Activated naive CD4-positive, alpha-beta T cell treated with anti-CD3 and anti-CD28 coated beads, Interleukin-2, amount 50 U/mL, for 16 hours (primary cell): ENCODE data around the gene EGF.
"Not testable (repeated sequence)": the region's sequence is repeated elsewhere in the genome, so short reads cannot be mapped to it uniquely, and the experiment has no call there.

ENCODE experiments used
- DNase-seq: peaks from one replicate; pipeline ENCODE4 v3.0.0-alpha.2; 2020

EGF gene

DNA sequence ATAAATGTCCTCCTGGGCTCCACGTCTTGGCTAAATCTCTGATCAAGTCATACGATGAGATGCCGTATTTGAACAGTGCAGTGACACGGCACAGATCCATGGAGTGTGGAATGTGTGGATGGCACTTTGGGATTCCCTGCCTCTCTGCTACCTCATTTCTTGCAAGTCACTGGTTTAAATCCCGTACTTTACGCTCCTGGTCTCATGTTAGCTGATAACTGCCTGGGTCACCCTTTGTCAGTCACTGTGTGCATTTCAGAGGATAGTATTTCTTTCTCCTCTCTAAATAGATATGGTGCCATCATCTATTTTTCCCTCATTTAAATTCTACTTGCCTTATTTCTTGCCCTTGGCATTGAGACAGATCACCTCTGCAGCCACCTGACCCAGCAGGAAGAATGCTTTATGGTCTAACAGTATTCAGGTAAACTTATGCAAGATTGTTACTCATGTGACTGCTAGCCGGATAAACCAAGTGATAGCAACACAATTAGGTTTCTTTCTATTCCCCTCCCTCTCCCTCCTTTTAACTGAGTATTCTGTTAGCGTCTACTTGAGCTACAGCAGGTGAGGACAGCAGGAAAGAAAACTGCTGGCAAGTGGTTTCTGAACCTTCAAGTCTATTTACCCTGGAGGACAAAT lies 2.8 kb downstream of the EGF start:
- DNase-seq: no peak

DNA sequence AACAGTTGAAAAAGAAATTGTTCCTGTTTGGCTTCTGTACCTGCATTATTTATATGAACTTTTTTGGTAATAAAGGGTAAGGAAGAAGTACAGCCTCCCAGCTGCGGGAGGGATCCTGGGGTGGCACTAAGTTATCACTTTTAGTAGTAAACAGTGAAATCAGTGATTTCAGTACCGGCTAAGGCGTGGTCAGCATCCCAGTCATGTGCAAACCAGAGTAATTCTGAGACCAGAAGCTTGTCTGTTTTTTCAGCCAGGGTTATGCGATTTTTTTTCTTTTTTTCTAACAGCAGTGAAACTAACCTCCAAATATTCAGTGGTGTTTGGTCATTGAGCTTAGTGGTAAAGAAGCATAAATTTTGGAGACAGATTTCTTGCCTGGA lies 3.3 kb downstream of the EGF start:
- DNase-seq: no peak

DNA sequence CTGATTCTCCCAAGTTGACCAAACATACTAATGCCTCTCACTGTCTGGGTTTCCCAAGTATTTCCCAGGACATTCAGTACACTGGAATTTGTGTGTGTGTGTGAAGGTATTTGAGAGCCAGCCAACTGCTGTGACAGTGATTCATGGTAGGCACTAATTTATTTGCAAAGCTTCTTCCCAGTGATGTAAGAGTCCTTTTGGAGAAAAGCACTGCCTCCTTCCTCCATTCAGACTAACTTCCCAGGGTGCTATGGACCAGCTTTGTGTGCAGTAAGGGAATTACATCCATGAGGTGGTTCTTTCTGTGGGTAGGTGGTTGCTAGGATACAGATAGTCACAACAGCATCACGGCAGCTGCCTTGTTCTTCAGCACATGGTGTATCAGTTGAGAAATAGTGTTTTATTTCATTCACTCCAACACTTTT lies 8.7 kb downstream of the EGF start:
- DNase-seq: no peak

DNA sequence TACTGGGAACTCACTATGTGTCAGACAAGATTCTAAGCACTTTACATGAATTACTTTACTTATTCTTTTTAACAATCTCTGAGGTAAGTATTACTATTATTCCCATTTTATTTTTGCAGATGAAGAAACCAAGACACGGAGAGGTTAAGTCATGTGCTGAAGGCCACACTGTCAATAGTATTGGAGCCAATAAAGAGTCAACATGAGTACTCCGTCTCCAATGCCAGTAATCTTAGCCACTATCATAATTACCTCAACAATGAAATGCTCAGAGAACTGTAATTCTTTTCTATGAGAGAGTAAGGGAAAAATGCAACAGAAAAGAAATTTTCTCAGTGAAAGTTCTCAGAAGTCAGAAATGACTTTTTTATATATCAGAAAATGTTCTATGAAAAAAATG lies 12.7 kb downstream of the EGF start:
- no peak for DNase-seq

DNA sequence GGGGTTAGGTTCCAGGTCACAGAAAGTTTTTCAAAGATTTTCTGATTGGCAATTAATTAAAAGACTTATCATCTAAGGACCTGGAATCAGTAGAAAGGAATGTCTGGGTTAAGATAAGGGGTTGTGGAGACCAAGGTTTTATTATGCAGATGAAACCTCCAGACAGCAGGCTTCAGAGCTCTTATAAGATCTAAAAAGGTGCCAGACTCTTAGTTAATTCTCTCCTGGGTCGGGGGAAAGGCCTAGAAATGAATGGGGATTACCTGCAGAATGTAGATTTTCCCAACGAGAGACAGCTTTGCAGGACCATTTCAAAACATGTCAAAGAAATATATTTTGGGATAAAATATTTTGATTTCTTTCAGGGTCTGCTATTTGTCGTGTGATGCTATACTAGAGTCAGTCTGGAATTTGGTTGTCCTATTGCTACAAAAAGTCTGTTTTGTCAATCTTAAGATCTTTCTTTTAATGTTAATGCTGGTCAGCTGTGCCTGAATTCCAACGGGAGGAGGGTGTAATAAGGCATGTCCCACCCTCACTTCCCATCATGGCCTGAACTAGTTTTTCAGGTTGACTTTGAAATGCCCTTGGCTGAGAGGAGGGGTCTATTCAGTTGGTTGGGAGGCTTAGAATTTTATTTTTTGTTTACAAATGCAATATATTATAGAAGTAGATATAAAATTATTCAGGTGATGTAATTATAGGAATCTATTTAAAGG lies 15.8 kb downstream of the EGF start:
- no peak for DNase-seq

DNA sequence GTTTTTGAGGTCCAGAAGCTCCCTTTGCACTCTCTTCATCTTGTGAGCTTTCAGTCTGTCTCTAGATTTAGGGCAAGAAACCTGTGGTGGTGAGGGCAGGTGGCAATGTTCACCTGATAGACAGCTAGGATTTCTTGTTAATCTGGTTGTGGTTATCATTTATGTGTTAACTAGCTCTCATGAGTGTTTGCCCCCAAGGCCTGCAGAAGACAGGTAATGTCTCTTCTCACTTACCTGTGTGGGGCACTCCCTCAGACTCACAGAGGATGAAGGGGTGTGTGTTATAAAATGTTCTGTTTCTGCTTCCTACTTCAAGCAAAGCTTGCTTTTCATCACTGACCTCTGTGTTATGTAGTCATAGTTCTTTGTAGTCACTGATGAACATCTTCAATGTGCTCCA lies 17.8 kb downstream of the EGF start:
- no peak for DNase-seq

DNA sequence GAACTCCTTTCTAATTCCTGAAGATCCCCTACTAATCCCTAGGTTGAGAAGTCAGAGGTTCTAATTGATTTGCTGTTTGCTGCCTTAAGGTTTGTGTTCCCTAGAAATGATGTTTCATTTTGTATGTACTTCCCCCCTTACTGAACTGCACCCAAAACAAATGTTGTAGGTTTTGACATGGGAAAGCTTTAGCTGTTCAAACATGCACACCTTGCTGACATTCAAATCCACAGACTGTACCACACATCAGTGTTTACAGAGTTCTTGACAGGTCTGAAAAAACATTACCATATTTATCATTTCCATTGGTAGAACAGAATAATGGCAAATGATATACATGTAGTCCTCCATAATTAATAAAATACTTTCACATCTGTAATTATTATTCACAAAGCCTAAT lies 18.2 kb downstream of the EGF start:
- no peak for DNase-seq

DNA sequence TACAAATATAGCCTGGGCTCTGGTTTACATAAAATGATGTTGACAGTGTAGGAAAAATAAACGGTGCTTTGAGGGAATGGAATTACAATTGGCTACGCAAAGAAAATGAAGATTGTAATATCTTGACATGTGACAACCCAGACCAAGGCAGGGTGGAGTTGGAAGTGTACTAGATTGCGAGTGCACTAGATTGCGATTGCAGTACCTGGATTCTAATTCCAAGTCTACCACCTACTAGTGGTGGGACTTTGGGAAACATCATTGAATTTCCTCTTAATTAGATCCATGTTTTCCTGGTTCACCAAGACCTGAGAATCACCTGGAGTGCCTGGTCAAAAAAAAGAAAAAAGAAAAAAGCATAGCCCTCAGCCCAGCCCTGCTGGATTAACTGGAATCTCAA lies 18.6 kb downstream of the EGF start:
- DNase-seq: no peak

DNA sequence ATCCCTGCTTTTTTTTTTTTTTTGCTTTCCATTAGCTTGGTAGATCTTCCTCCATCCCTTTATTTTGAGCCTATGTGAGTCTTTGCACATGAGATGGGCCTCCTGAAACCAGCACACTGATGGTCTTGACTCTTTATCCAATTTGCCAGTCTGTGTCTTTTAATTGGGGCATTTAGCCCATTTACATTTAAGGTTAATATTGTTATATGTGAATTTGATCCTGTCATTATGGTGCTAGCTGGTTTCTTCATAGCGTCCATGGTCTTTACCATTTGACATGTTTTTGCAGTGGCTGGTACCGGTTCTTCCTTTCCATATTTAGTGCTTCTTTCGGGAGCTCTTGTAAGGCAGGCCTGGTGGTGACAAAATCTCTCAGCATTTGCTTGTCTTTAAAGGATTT lies 24.7 kb downstream of the EGF start:
- not testable (repeated sequence) for DNase-seq

DNA sequence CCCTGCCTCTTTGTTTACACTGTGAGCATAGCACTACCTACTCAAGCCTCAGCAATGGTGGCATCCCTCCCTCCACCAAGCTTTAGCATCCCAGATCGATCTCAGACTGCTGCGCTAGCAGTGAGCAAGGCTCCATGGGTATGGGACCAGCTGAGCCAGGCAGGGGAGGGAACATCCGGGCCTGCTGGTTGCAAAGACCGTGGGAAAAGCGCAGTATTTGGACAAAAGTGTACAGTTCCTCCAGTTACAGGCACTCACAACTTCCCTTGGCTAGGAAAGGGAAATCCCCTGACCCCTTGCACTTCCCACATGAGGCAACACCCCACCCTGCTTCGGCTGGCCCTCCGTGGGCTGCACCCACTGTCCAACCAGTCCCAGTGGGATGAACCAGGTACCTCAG lies 26.5 kb downstream of the EGF start:
- no peak for DNase-seq

DNA sequence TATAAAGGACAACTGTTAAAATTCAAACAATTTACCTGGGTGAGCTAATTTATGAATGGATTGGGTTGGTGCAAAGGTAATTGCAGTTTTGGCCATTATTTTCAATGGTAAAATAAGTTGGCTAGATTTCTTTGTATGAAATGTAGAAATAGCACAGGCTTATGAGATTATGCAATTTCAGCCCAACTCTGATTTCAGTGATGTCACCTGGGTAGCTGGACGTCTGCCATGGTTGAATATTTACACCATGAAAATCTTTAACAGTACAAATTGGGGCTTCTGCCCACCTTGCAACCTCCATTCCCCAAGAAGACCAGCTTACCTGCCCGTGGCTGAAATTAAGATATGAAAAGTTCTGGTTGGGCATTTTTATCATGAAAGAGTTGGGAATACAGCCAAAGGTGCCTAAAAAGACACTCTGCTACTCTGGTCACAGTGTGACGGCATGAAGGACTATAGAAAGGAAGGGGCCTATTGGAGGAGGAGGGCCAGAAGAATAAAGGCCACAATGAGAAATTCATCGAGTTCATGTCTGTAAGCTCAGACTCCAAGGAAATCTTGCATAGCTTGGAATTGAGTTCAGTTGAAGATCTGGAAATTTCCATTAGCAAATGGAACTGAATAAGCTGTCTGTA lies 29.7 kb downstream of the EGF start:
- DNase-seq: no peak

DNA sequence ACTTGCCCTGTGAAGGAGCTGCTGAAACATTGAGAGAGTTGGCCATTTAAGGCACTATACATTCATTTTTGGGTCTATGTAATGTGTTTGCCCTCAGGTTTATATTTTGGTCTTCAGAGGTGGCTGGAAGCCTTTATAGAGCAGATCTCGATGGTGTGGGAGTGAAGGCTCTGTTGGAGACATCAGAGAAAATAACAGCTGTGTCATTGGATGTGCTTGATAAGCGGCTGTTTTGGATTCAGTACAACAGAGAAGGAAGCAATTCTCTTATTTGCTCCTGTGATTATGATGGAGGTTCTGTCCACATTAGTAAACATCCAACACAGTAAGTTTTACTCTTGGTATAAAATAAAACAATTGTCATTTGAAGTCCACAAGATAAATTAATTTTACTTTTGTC lies 31.1 kb downstream of the EGF start:
- no peak for DNase-seq

DNA sequence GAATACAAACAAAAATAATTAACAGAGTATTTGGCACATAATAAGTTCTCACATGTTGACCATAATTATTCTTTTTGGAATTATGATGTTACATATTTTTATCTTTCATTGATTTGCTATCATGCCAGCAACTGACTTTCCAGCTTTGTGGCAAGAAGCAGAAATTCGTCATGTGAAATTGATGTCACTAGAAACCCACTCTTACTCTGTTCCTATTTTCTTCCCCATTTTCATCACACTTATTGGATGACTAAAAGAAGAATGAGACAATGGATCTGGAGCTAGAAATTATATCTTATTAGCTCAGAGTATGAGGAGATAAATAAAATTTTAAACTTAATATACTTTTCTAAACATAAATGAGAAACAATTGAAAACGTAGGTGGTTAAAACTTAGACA lies 31.9 kb downstream of the EGF start:
- no peak for DNase-seq

DNA sequence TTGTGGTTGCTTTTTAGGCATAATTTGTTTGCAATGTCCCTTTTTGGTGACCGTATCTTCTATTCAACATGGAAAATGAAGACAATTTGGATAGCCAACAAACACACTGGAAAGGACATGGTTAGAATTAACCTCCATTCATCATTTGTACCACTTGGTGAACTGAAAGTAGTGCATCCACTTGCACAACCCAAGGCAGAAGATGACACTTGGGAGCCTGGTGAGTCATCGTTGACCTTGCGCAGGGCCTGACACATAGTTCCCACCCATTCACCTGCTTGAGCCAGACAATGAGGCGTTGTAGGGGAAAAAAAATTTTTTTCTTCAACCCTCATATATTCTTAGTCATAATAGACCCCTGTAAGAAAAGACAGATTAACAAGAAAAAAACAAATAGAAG lies 32.4 kb downstream of the EGF start:
- DNase-seq: peak; percentile 27

DNA sequence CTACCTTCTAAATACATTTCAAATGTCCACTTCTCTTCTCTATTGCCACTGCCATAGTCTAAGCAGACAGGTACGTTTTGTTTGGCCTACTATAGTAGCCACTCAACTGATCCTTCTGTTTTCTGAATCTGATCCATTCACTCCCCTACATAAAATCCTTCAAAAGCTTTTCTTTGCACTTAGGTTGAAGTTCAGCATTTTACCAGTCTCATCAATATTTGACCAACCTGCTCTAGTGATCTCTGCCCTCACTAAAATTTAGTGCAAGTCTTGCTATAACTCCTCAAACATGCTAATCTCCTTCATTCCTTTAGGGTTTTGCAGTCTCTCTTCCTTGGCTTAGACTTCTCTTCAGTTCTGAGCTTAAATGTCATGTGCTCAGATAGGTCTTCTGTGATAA lies 33.4 kb downstream of the EGF start:
- no peak for DNase-seq

DNA sequence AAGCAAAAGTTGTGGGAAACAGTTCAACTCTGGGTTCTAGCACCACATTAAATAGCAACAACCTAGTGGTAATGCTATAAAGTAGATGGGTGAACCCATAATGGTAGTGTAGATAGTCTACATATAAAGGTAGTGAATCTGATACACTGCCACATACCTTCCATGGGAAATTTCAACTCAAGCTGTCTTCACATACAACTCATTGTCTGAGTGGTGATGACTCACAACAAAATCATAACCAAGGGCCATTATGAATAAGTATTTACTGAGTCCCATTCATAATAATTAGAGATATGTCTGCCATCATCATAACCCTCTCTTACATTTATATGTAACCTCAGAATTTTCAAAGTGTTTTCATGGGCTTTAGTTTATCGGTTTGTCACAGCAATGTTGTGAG lies 34.8 kb downstream of the EGF start:
- DNase-seq: no peak

DNA sequence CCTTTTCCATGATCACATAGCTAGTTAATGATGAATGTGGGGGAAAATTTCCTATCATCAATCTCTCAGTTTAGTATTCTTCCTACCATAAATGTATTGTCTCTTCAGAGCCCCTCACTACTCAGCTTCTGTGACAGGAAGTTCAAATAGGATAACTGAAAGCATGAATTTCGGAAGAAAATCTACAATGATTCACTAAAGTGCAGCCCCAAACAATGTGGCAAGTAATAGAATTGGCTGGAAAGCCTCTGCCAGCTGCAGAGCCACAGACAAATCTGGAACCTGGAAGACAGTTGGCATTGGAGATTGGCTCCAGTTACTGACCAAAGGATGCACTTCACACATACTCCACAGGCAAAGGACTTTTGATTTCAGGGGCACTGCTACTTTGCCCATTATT lies 35.2 kb downstream of the EGF start:
- no peak for DNase-seq

DNA sequence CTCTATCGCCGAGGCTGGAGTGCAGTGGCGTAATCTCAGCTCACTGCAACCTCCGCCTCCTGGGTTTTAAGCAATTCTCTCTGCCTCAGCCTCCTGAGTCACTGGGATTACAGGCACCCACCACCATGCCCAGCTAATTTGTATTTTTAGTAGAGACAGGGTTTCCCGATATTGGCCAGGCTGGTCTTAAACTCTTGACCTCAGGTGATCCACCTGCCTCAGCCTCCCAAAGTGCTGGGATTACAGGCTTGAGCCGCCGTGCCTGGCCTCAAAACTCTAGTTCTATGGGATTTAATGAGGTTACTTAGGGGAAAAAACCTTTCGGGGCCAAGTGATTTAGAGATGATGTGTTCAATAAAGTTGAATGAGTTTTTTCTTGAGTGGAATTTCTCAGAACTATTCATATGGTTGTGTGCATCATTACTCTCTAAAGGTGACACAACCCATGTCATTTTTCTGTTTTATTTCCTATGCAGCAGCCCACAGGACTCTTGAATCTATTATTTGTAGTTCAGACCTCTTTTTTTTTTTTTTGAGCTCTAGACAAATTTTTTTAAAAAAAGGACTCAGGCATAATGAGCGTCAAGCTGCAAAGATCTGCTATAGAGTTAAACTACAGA lies 36.5 kb downstream of the EGF start:
- not testable (repeated sequence) for DNase-seq

DNA sequence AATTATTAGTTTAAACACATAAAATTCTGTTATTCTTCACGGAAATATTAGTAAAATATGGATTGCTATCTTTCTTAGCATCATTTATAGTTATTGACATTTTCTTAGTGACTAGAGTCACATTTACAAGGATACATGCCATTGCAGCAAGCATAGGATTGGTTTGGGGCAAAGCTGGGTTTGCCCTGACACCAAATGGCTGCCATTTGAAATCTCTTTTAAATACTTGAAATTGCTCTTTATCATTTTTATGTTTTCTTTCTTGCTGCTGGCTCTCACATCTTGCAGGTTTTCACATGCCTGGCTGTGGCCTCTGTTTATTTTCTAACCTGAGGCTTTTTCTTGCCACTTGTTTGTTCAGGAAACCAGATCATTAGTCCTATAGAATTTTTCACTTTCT lies 39.9 kb downstream of the EGF start:
- DNase-seq: no peak

DNA sequence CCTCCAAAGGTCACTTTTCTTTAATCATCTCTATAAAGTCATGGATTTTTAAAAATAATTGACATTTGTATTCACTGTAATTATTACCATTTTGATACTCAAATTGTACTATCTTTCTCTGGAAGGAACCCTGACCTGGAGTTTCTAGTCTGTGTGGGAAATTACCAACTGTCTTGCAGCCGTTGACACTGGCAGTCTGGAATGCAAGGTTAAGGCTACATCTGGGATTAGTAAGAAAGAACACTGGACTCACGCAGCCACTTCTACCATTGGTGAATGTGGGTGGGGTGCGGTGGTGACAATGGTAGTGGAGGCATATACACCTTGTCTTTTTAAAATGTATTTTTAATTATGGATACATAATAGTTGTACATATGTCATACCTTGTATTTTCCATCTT lies 40.9 kb downstream of the EGF start:
- no peak for DNase-seq

DNA sequence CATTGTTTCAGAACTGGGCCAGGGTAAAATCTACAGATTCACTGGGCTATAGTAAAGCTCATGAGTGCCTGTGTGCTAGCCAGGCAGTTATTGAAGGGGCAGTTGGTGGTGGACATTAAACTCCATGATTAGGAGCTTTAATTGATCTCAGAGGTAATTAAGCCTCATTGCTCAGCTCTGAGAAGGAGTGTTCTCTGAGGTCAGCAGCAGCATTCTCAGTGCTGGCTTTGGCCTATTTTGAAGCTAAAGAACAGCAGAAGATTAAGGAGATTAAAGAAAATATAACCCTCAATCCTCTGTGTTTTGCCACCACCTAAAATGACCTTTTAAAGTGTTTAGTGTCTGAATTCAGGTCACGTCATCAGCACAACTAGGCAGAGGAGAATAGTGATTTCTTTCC lies 42.5 kb downstream of the EGF start:
- no peak for DNase-seq

DNA sequence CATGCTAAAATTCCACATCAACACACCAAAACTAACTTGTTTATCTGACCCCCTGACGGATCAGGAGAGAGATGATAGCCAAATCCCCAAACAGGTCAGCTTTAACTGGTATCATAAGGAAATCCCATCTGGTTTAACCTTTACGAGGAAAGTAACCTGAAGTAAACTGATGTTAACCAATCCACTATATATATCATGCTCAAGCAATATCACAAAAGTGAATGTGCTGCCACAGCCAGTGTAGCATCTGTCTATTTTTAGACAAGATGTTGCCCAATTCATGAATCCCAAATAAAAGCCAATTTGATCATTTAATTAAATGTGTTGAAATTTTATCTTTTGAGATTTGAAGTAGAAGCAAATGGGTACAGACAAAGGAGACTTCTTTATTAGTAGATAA lies 44.5 kb downstream of the EGF start:
- DNase-seq: no peak

DNA sequence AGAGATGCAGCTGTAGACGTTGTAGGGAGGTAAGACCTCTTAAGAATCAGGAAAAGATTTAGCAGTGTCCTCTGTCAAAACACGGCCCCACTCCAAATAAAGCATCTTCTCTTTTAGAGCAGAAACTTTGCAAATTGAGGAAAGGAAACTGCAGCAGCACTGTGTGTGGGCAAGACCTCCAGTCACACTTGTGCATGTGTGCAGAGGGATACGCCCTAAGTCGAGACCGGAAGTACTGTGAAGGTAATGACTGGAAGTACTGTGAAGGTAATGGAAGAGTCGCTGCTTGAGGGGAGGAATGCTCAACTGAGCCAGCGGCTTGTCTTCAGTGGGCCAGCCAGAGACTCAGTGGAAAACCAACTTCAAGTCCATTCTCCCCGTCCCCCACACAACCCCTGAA lies 46.5 kb downstream of the EGF start:
- DNase-seq: no peak

DNA sequence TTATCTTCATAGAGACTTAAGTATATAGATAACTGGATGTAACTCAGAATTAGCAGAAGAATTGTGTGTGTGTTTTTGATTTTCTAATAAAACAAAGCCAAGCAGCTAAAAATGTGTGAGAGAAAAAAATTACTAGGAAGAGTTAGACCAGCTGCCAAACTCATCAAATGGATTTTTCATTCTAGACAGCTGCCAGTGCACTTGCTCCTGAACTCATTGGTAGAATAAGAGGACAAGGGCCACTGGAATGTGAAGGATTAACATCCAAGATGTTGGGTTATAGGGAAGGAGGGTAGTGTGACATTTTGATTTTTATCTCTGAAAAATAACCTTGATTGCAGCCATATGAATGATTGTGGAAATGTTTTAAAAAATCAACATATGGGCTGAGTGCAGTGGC lies 49.7 kb downstream of the EGF start:
- DNase-seq: no peak
